SK-N-MC (cell line): ENCODE measurements around the gene BABAM2.

Source experiments
- FOXP2 ChIP-seq: optimal IDR thresholded peaks from 2 replicates; pipeline ENCODE3; 2011; ENCODE audit warnings: mild to moderate bottlenecking, moderate library complexity; ENCODE audit not compliant: insufficient read depth; ENCODE audit errors: extremely low read length, control extremely low read depth
- POLR2AphosphoS5 ChIP-seq: IDR thresholded peaks from 2 replicates; pipeline ENCODE4 v1.6.1; 2012; ENCODE audit warnings: mild to moderate bottlenecking, low read depth, low read length, borderline replicate concordance

DNA sequence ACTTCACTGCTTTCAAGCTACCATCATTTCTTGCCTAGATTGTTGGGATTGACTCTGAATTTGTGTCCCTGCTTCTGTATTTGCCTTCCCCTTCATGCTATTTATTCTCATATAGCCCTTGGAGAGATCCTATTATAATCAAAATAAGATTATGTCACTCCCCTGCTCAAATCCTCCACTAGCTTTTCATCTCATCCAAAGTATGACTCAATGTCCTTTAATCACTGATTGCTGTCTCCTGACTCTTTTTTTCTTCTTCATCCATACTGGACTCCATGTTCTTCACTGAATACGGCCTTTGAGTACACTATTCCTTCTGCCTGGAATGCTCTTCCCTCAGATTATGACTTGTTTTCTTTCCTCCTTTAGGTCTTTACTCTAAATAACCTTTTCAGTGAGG, 5.3 kb upstream of the BABAM2 start:
- no peak for TF ChIP-seq POLR2AphosphoS5
- TF ChIP-seq FOXP2, result no peak
